GM12865 (cell line): ENCODE measurements around the gene DSTN.

Experiments
- DNase-seq: peaks from one replicate; pipeline ENCODE4 v3.0.0; 2010; ENCODE audit warnings: low read depth
- H3K4me3 ChIP-seq: 2 replicates; pipeline ENCODE4 v1.5.1; 2011; ENCODE audit warnings: mild to moderate bottlenecking, low read depth, low read length, control low read depth
- TF ChIP-seq, protein P1 (sequence below): IDR thresholded peaks from 2 replicates; pipeline ENCODE4 v1.5.1; 2011; ENCODE audit warnings: low read length, control low read depth, low read depth, inconsistent platforms; ENCODE audit not compliant: insufficient read depth; ENCODE audit errors: missing control alignments

DSTN gene

GRCh38 chr20:17529586-17529985 lies 40.3 kb upstream of the DSTN start:
- no peak for DNase-seq
- TF ChIP-seq, protein P1, sequence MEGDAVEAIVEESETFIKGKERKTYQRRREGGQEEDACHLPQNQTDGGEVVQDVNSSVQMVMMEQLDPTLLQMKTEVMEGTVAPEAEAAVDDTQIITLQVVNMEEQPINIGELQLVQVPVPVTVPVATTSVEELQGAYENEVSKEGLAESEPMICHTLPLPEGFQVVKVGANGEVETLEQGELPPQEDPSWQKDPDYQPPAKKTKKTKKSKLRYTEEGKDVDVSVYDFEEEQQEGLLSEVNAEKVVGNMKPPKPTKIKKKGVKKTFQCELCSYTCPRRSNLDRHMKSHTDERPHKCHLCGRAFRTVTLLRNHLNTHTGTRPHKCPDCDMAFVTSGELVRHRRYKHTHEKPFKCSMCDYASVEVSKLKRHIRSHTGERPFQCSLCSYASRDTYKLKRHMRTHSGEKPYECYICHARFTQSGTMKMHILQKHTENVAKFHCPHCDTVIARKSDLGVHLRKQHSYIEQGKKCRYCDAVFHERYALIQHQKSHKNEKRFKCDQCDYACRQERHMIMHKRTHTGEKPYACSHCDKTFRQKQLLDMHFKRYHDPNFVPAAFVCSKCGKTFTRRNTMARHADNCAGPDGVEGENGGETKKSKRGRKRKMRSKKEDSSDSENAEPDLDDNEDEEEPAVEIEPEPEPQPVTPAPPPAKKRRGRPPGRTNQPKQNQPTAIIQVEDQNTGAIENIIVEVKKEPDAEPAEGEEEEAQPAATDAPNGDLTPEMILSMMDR, result no peak
- no peak overlapping the region for H3K4me3 ChIP-seq

GRCh38 chr20:17530153-17530552 lies 39.7 kb upstream of the DSTN start:
- TF ChIP-seq, protein P1, result no peak
- no peak overlapping the region for H3K4me3 ChIP-seq
- no peak for DNase-seq

DNA sequence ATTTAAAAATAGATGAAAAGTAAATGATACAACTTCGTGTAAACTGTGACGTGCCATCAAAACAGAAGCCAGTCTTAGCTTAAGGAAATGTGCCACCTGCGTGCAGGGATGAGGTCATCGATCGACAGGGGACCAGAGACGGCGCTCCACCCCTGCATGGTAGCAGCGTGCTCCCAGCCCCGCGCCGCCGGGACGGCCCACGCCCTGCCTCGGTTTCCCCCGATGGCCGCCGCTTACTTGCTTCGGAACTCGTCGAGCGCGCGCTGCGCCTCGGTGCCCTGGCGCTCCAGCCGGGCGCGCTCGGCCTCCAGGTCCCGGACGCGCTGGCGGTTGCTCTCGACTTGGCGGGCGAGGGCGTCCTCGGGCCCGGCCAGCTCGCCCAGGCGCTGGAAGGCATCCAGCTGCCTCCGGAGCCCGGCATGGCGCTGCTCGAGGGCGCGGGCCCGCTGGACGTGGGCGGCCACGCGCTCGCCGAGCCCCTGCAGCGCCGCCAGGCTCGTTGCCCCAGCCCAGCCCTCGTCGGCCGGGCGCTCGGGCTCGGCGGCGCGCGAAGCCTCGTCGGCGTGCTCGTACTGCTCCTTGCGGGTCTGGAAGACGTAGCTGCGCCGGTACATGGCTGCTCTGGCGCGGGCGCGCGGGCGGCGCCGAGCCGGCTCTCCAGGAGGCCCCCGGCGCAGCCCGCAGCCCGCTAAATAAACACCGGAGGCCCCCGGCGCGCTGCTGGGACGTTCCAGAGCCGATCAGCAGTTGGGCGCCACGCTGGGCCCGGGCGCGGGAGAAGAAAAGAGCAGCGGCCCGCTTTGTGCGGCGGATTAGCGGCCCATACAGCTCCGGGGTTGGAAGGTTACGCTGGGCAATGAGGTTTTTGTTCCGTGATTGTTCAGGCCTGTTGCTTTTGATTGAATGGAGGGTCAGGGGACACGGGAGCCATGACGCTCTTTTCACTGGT lies 38.9 kb upstream of the DSTN start, which contains the start of gene BFSP1:
TSS of gene BFSP1 (minus strand) at position 664 of the 949 bp plus-strand sequence. CDS start at position 614, 50 bp downstream.
- TF ChIP-seq, protein P1, result no peak
- peak within 1 kb of the TSS; percentile 37 for H3K4me3 ChIP-seq
- DNase-seq, result peak; percentile 60

DNA sequence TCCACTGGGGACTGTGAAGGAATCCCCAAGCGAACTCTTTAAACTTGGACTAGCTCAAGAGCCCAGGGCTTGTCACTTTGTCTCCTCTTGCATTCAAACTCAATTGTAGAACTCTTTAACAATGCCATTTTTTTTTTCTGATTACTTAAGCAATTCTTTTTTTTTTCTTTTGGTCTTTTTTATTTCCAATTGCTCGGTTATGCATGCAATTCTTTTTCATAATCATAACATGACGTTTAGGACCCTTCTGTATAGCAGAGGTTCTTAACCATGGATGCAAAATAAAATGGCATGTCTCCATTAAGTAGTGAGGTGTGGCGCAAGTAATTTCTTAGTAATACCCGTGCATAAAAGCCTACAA lies 38.2 kb upstream of the DSTN start:
- TF ChIP-seq, protein P1, result no peak
- no peak for DNase-seq
- peak overlapping the region; percentile 37 for H3K4me3 ChIP-seq

DNA sequence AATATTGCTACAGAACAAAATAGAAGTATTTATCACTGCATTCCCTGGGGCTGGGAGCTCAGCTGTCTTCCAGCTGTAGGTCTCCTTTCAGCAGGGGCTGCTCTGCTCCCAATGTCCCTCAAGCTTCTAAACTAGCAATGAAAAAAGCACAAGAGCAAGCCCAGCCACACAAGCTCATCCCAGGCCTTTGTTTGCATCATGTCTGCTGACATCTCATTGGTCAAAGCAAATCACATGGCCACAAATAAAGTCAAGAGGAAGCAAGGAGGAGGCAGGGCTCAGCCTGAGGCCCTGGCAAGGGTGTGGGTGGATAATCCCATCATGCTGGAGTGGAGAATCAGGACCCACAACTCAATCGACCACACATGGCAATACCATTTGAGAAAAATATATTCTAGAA lies 36.5 kb upstream of the DSTN start:
- H3K4me3 ChIP-seq, result no peak overlapping the region
- TF ChIP-seq, protein P1, result no peak
- DNase-seq, result peak; percentile 58

DNA sequence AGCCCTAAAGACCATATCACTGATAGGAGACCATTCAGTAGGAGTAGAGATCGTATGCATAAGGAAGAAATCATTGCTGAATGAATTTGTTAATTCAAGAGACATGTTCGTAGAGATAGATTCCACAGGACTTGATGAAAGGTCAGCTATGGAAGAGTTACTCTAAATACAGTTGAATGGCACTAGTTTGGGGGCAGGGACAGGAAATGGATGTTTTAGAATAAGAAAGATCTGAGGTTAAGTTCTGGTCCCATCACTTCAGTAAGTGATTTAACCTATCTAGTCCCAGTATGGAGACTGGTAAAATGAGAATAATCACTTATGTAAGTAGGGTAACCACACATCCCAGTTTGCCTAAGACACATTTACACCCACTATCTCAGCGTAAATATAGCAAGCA lies 35.8 kb upstream of the DSTN start:
- no peak for DNase-seq
- no peak overlapping the region for H3K4me3 ChIP-seq
- TF ChIP-seq, protein P1, result no peak
